GM23248 (cell line): ENCODE data around the gene SEMA6D. TPM values are rescaled to one million over a fixed set of nuclear protein-coding genes. Genes with fewer than 3 reads are reported as not detected.
A peak's percentile ranks its signal among the peaks of the same experiment; 100 is the strongest.

Experiments
- DNase-seq: peaks from one replicate; pipeline ENCODE4 v3.0.0-alpha.2; 2015
- H2AFZ ChIP-seq: fragments of 200-600 bp; sonication (generic); 2 replicates; pipeline ENCODE4 v1.6.1; 2016; ENCODE audit warnings: antibody characterized with exemption
- H3F3A ChIP-seq: fragments of 200-600 bp; sonication (generic); 2 replicates; pipeline ENCODE4 v1.6.1; 2016; ENCODE audit warnings: mild to moderate bottlenecking, antibody characterized with exemption, mixed run types; ENCODE audit not compliant: insufficient read depth
- H3K27ac ChIP-seq: fragments of 200-600 bp; sonication (generic); 2 replicates; pipeline ENCODE4 v1.5.1; 2016; ENCODE audit warnings: mild to moderate bottlenecking
- H3K27me3 ChIP-seq: fragments of 200-600 bp; sonication (generic); replicated peaks from 2 replicates; pipeline ENCODE4 v1.6.1; 2016; ENCODE audit warnings: mild to moderate bottlenecking; ENCODE audit not compliant: insufficient read depth
- H3K36me3 ChIP-seq: fragments of 200-600 bp; sonication (generic); 2 replicates; pipeline ENCODE4 v1.6.1; 2016; ENCODE audit warnings: low read depth, mild to moderate bottlenecking
- H3K4me1 ChIP-seq: fragments of 200-600 bp; sonication (generic); 2 replicates; pipeline ENCODE4 v1.6.1; 2016; ENCODE audit warnings: mild to moderate bottlenecking; ENCODE audit not compliant: insufficient read depth
- H3K4me2 ChIP-seq: fragments of 200-600 bp; sonication (generic); one replicate; pipeline ENCODE4 v1.6.1; 2016; ENCODE audit warnings: mild to moderate bottlenecking; ENCODE audit not compliant: unreplicated experiment
- H3K4me3 ChIP-seq: fragments of 200-600 bp; sonication (generic); 2 replicates; pipeline ENCODE4 v1.5.1; 2016; ENCODE audit warnings: mild to moderate bottlenecking
- H3K79me2 ChIP-seq: fragments of 200-600 bp; sonication (generic); 2 replicates; pipeline ENCODE4 v1.6.1; 2016; ENCODE audit warnings: mild to moderate bottlenecking; ENCODE audit not compliant: insufficient read depth
- H3K9ac ChIP-seq: fragments of 200-600 bp; sonication (generic); 2 replicates; pipeline ENCODE4 v1.6.1; 2016; ENCODE audit warnings: mild to moderate bottlenecking
- H3K9me2 ChIP-seq: fragments of 200-600 bp; sonication (generic); 2 replicates; pipeline ENCODE4 v1.6.1; 2016; ENCODE audit warnings: mixed run types, mild to moderate bottlenecking, moderate library complexity; ENCODE audit not compliant: insufficient read depth
- H3K9me3 ChIP-seq: fragments of 200-600 bp; sonication (generic); one replicate; pipeline ENCODE4 v1.6.1; 2017; ENCODE audit warnings: low read depth
- H4K20me1 ChIP-seq: fragments of 200-600 bp; sonication (generic); 2 replicates; pipeline ENCODE4 v1.6.0; 2016; ENCODE audit not compliant: insufficient read depth
- EZH2 ChIP-seq: fragments of 200-600 bp; sonication (generic); IDR thresholded peaks from 2 replicates; pipeline ENCODE4 v1.6.1; 2018; ENCODE audit warnings: antibody characterized with exemption, mild to moderate bottlenecking; ENCODE audit not compliant: insufficient read depth, poor library complexity, severe bottlenecking
- EZH2phosphoT487 ChIP-seq: fragments of 200-600 bp; sonication (generic); IDR thresholded peaks from 2 replicates; pipeline ENCODE4 v1.6.1; 2018; ENCODE audit warnings: antibody characterized with exemption, moderate library complexity, mild to moderate bottlenecking, low read depth; ENCODE audit not compliant: insufficient read depth
- WGBS, 2 experiments: methylation state at CpG; one replicate each; pipeline ENCODE4 v1.1.6; 2015 to 2017; ENCODE audit warnings: low lambda C conversion rate in 2 of 2, low coverage in 1 of 2; ENCODE audit errors: missing lambda C conversion rate in 2 of 2; 5-methylcytosine and 5-hydroxymethylcytosine counted together
- in situ Hi-C: fragments of 300-500 bp; cut with MboI; formaldehyde crosslinking; loops from 2 replicates; pipeline ENCODE4 v1.15.0; 2020
- polyA plus RNA-seq: library from polyadenylated mRNA; unstranded; fragments of >200 nt; fragmentation: Nextera tagmentation; extraction: Ambion mirVana; gene quantifications from 2 replicates; pipeline ENCODE4 v1.2.1, GENCODE V29; 2016
- total RNA-seq: library from RNA; depleted of rRNA; stranded (reverse); fragments of >200 nt; shearing (Covaris generic); gene quantifications from 2 replicates; pipeline ENCODE4 v1.2.3, GENCODE V29; 2014

The SEMA6D gene
- total and polyA plus RNA-seq, 2 experiments from 2014 or later: 0.86 to 1.4 TPM

DNA sequence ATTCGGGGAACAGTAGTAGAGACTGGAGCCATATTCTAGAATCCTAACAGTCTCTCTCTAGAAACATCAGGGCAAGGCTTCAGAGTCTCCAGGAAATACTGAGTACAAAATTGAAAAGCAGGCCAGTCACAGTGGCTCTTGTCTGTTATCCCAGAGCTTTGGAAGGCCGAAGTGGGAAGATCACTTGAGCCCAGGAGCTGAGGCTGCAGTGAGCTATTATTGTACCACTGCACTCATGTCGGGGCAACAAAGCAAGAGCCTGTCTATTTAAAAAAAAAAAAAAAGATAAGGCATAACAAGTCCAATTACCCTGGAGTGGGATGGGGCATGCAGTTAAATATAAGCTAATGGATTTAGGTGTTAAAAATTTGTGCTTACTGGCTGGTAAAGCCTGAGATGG, 79.0 kb downstream of the SEMA6D start:
- Histone ChIP-seq H3K27me3 (0 out of 2 replicates have a peak, but pooled peaks cover 4% of the 10 kb centered on the region), H3K4me2 (no peak overlapping the region), H3K4me1 (no peaks in the 10 kb centered on the region), H3K9ac (no peak overlapping the region), H3K27ac (no peak overlapping the region), H3K9me3 (no peaks in the 10 kb centered on the region), H3K9me2 (no peaks in the 10 kb centered on the region), H3K4me3 (no peak overlapping the region), H3K79me2 (no peaks in the 10 kb centered on the region), H2AFZ (no peak overlapping the region), H3K36me3 (no peaks in the 10 kb centered on the region), H4K20me1 (no peaks in the 10 kb centered on the region), H3F3A (no peaks in the 10 kb centered on the region)
- TF ChIP-seq EZH2phosphoT487: no peak
- TF ChIP-seq EZH2: no peak
- 12 to 17% methylated on average over 3 of the region's 3 CpGs for WGBS, 2 experiments
- in situ Hi-C loops: no loop called here
- DNase-seq: no peak

DNA sequence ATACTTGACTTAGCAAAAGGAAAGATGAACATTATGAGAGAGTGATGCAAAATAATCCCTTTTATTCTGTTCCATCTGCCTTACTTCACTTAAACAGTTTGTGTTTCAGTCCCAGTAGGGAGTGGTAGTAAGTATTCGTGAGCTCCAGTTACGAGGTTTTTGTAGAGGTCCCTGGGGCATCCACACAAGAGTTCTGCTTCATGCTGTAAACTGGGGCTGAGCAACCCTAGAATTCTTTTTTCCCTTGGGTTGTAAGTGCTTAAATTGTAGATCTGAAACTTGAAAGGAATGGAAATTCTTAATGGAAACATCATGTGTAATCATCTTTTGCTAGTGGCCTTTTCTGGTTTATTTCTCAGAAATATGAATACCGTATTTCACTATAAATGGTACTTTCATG, 79.5 kb downstream of the SEMA6D start:
- no peaks in the 10 kb centered on the region for H3K9me2 ChIP-seq
- H3K4me2 ChIP-seq: no peak overlapping the region
- WGBS, 2 experiments: 32 to 36% methylated on average over 3 of the region's 3 CpGs
- H3K4me1 ChIP-seq: no peaks in the 10 kb centered on the region
- DNase-seq: no peak
- 0 out of 2 replicates have a peak, but pooled peaks cover 4% of the 10 kb centered on the region for H3K27me3 ChIP-seq
- H3K27ac ChIP-seq: no peak overlapping the region
- TF ChIP-seq EZH2phosphoT487 (no peak), EZH2 (no peak)
- in situ Hi-C loops: no loop called here
- H3K9me3 ChIP-seq: no peaks in the 10 kb centered on the region
- no peaks in the 10 kb centered on the region for H3K36me3 ChIP-seq
- no peak overlapping the region for H3K4me3 ChIP-seq
- no peaks in the 10 kb centered on the region for H3F3A ChIP-seq
- H4K20me1 ChIP-seq: no peaks in the 10 kb centered on the region
- no peaks in the 10 kb centered on the region for H3K79me2 ChIP-seq
- no peak overlapping the region for H3K9ac ChIP-seq
- no peak overlapping the region for H2AFZ ChIP-seq

DNA sequence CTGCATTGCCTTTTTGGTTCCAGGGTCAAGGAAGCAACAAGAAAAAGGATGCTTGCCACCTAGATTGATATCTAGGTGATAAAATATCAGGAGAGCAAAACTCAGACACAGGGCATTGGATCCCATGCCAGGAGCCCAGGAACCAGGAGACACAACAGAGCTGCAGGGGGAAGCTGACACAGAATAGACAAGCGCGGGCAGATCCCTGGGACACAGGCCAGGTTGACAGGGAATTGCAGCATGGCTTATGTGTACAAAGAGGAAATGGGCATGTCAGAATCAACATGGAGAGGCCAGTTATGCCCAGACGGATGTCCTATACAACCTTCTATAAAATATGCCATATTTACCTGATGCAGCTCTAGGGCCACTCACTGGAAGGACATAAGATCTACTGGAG, 84.2 kb downstream of the SEMA6D start:
- in situ Hi-C loops: no loop called here
- no peaks in the 10 kb centered on the region for H3K4me1 ChIP-seq
- H3K27ac ChIP-seq: no peak overlapping the region
- no peak overlapping the region for H3K4me2 ChIP-seq
- H4K20me1 ChIP-seq: no peaks in the 10 kb centered on the region
- no peak overlapping the region for H3K4me3 ChIP-seq
- no peaks in the 10 kb centered on the region for H3K9me2 ChIP-seq
- WGBS, 2 experiments: 60 to 64% methylated on average over 3 of the region's 3 CpGs
- no peaks in the 10 kb centered on the region for H3K27me3 ChIP-seq
- H3K9ac ChIP-seq: no peak overlapping the region
- H3K79me2 ChIP-seq: no peaks in the 10 kb centered on the region
- no peak for TF ChIP-seq EZH2phosphoT487
- no peak for TF ChIP-seq EZH2
- no peaks in the 10 kb centered on the region for H3K9me3 ChIP-seq
- H2AFZ ChIP-seq: no peak overlapping the region
- H3K36me3 ChIP-seq: no peaks in the 10 kb centered on the region
- no peak for DNase-seq
- H3F3A ChIP-seq: no peaks in the 10 kb centered on the region

DNA sequence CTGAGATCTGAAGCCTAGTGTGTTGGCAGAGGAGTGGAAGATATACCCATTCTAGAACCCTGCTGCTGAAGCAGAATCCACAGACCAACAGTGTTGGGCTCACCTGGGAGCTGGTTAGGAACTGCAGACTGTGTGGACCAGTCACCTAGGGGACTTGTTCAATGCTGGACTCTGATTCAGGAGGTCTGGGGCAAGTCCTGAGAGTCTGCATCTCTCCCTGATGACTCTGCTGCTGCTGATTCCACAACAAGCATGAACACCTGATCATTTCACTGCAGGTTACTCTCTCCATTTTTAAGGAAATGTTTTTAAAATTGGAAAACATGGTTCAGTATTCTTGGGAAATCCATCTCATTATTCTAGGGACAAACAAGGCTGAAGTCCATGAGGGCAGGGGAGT, 84.9 kb downstream of the SEMA6D start:
- H3K79me2 ChIP-seq: no peaks in the 10 kb centered on the region
- in situ Hi-C loops: no loop called here
- DNase-seq: no peak
- no peak overlapping the region for H3K4me3 ChIP-seq
- H3K9me2 ChIP-seq: no peaks in the 10 kb centered on the region
- no peaks in the 10 kb centered on the region for H3K4me1 ChIP-seq
- H4K20me1 ChIP-seq: no peaks in the 10 kb centered on the region
- H3K9ac ChIP-seq: no peak overlapping the region
- H3K4me2 ChIP-seq: no peak overlapping the region
- no peaks in the 10 kb centered on the region for H3F3A ChIP-seq
- no peak overlapping the region for H2AFZ ChIP-seq
- H3K9me3 ChIP-seq: no peaks in the 10 kb centered on the region
- no peak for TF ChIP-seq EZH2
- TF ChIP-seq EZH2phosphoT487: no peak
- no peak overlapping the region for H3K27ac ChIP-seq
- no peaks in the 10 kb centered on the region for H3K36me3 ChIP-seq
- H3K27me3 ChIP-seq: no peaks in the 10 kb centered on the region

DNA sequence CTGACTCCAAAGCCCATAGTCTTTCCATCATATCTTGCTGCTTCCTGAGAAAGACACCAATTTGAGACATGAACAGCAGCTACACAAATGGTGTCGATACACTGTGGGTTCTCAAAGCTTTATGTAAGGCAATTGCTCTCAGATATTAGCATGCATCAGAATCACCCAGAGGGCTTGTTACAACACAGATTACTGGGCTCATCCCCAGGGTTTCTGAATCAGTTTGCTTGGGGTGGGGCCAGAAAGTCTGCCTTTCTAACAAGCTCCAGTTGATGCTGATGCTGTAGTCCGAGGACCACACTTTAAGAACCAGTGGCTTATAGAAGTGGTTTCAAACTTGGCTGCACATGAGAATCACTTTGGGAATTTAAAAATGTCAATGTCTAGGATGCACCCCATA, 86.5 kb downstream of the SEMA6D start:
- DNase-seq: peak; percentile 64
- H3K4me1 ChIP-seq: no peaks in the 10 kb centered on the region
- H3K9me2 ChIP-seq: no peaks in the 10 kb centered on the region
- H4K20me1 ChIP-seq: no peaks in the 10 kb centered on the region
- no peak for TF ChIP-seq EZH2phosphoT487
- no peak for TF ChIP-seq EZH2
- in situ Hi-C loops: no loop called here
- H3K9me3 ChIP-seq: no peaks in the 10 kb centered on the region
- H2AFZ ChIP-seq: no peak overlapping the region
- WGBS, 2 experiments: 32 to 37% methylated on average over 2 of the region's 2 CpGs
- no peak overlapping the region for H3K4me2 ChIP-seq
- no peaks in the 10 kb centered on the region for H3K36me3 ChIP-seq
- H3K4me3 ChIP-seq: no peak overlapping the region
- no peaks in the 10 kb centered on the region for H3F3A ChIP-seq
- no peak overlapping the region for H3K27ac ChIP-seq
- H3K79me2 ChIP-seq: no peaks in the 10 kb centered on the region
- H3K27me3 ChIP-seq: no peaks in the 10 kb centered on the region
- H3K9ac ChIP-seq: no peak overlapping the region
